GM21367 (cell line): Measurements from ENCODE around the gene REXO5.
"Not testable (repeated sequence)": the region's sequence is repeated elsewhere in the genome, so short reads cannot be mapped to it uniquely, and the experiment has no call there.

Source experiments
- ATAC-seq: cut with Tn5 transposase; IDR thresholded peaks from one replicate; pipeline ENCODE4 v1.9.1; 2021; ENCODE audit not compliant: unreplicated experiment

The REXO5 gene

GRCh38 chr16:20847550-20847949, 41.2 kb downstream of the REXO5 start:
- ATAC-seq: no peak

- ATAC-seq: no peak
Observed at GRCh38 chr16:20849589-20850390, 43.5 kb downstream of the REXO5 start.

- no peak for ATAC-seq
Observed at GRCh38 chr16:20850981-20851380, 44.7 kb downstream of the REXO5 start.

GRCh38 chr16:20851601-20852000, 45.3 kb downstream of the REXO5 start:
- no peak for ATAC-seq

GRCh38 chr16:20853143-20853542, 46.8 kb downstream of the REXO5 start:
- no peak for ATAC-seq

GRCh38 chr16:20853981-20854620, 47.8 kb downstream of the REXO5 start:
- no peak for ATAC-seq

GRCh38 chr16:20854963-20855362, 48.6 kb downstream of the REXO5 start:
- no peak for ATAC-seq

- ATAC-seq: no peak
Observed at GRCh38 chr16:20857281-20857680, 51.0 kb downstream of the REXO5 start.

GRCh38 chr16:20859229-20859628, 52.9 kb downstream of the REXO5 start:
- ATAC-seq: no peak

- no peak for ATAC-seq
Observed at GRCh38 chr16:20859699-20860098, 53.4 kb downstream of the REXO5 start.

- ATAC-seq: no peak
Observed at GRCh38 chr16:20860361-20860760, 54.0 kb downstream of the REXO5 start.

- ATAC-seq: not testable (repeated sequence)
Observed at GRCh38 chr16:20860995-20861394, 54.7 kb downstream of the REXO5 start.

- ATAC-seq: no peak
Observed at GRCh38 chr16:20862162-20862960, 56.0 kb downstream of the REXO5 start.

- not testable (repeated sequence) for ATAC-seq
Observed at GRCh38 chr16:20864376-20864775, 58.0 kb downstream of the REXO5 start.

GRCh38 chr16:20865420-20866131, 59.2 kb downstream of the REXO5 start:
- ATAC-seq: no peak

- ATAC-seq: no peak
Observed at GRCh38 chr16:20866145-20866772, 59.9 kb downstream of the REXO5 start.

GRCh38 chr16:20866801-20867200, 60.5 kb downstream of the REXO5 start:
- no peak for ATAC-seq

- no peak for ATAC-seq
Observed at GRCh38 chr16:20867585-20867984, 61.3 kb downstream of the REXO5 start.

GRCh38 chr16:20868890-20869289, 62.6 kb downstream of the REXO5 start:
- no peak for ATAC-seq

GRCh38 chr16:20870122-20870820, 63.9 kb downstream of the REXO5 start:
- ATAC-seq: no peak
